SW 1271 (cell line): ENCODE measurements around the gene CLEC4M.
"Not testable (repeated sequence)": the region's sequence is repeated elsewhere in the genome, so short reads cannot be mapped to it uniquely, and the experiment has no call there.

Experiments
- DNase-seq, 2 experiments: peaks; one replicate each; lab custom pipeline; 2025; lab: John Stamatoyannopoulos, UW

CLEC4M gene

DNA sequence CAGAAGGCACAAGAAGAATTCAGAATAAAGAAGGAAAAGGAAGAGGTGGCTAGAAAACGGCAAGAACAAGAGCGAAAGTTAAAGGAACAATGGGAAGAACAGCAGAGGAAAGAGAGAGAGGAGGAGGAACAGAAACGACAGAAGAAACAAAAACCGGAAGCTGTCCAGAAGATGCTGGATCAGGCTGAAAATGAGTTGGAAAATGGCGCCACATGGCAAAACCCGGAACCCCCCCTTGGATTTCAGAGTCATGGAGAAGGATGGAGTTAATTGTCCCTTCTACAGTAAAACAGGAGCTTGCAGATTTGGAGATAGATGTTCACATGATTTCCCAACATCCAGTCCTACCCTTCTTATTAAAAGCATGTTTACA is 22.4 kb upstream of the CLEC4M start:
- DNase-seq = no peak

DNA sequence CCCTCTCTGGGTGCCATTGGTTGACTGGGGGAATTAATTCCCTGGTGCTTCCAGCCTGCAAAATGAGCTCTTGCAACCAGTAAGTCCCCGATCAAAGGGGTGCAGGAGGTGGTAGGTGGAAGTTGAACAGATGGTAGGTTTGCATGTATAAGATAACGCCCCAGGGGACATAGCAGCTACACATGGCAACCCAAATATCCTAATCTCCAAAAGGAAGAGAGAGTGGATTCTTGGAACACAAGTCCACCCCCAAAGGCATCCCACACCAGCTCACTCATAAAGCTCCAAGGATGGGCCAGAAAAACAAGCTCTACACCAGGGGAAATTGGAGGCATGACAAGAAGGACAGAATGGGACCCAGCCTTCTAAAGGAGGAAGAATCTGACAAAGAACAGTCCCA is 20.5 kb upstream of the CLEC4M start:
- DNase-seq = no peak

DNA sequence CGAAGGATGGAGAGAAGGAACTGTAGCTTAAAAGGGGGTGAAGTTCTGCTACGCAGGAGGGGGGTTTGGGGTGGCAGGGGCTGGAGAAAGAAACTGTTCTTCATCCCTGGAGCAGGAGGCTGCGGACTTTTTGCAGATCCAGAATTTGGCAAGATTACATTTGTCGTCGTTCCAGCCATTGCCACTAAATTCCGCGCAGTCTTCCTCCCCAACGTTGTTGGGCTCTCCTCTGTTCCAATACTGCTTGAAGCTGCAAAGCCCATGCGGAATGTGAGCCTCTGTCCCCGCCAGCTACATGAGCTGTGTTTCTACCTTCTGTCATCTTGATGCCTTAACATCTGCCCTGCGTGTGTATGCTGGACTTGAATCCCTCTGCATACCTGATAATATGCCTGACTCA is 20.1 kb upstream of the CLEC4M start:
- DNase-seq = no peak

DNA sequence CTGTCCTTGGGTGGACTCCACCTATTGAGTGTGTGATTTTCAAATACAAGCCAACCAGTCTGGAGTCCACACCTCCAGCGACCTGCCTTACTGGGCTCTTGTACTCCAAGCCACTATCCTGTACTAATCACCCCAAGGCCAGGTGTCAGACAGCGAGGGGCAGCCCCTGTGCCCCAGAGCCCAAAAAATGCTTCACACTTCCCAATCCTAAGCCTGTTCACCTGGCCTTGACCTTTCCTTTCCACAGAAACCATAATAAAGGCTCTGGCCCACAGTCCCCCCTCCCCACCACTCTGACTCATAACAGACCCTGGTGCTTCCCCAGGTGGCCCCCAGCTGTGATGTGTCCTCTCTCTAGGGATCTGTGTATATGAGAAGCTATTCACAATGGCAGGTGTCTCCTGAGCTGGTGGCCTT is 19.6 kb upstream of the CLEC4M start:
- DNase-seq = no peak

DNA sequence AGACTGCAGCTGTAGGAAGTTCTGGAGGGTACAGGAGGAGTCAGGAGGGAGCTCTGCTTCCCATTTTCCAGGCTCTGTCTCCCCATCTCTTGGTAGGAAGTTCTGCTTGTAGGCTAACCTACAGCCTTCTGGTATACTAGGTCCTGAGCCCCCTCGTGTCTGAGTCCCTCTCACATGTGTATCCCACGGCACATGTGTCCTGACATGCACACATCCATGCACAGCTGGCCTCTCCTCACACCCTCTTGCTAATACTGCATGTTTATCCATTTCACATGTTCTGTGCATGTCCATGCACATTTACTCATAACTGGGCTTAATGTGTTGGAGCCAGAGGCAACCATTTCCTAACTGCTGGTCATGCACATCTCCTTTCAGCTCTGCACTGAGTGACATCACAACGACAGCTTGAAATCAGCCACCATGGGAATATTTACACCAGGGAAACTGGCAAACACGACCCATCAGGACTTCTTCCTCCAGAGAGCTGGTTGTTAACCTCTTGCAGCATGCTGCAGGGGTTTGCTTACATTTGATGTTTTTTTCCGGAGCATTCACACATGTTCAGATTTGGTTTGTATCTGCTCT is 18.8 kb upstream of the CLEC4M start:
- DNase-seq = no peak

DNA sequence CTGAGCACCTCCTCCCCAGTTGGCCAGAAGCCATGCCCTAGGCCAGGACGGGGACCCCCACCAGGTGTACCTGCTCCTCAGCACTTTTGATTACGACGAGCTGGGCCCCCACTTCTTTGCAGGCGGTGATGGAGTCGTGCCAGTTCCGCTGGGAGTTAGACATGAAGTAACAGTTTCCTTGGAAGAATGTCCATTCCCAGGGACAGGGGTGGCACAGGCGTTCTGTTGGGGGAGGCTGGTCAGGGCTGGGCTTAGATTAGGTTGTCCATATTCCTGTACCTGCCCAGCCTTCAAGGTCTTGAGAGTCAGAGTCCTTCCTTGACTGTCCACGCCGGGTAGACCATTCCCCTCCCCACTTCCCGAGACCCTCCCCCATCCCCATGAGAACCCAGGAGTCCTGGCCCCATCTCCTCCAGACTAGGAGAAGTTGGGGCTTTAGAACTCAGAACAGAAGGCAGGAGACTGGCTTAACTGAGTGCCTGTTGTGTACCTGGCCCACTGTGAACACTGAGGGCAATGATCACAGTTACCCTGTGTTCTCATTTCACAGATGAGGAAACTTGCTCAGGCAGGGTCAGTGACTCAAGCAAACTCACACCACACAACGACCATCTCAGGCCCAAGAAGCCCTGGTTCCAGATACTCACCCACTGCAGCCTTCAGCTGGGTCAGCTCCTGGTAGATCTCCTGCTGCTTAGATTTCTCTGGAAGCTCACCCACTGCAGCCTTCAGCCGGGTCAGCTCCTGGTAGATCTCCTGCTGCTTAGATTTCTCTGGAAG is 18.0 kb upstream of the CLEC4M start:
- DNase-seq = no peak

DNA sequence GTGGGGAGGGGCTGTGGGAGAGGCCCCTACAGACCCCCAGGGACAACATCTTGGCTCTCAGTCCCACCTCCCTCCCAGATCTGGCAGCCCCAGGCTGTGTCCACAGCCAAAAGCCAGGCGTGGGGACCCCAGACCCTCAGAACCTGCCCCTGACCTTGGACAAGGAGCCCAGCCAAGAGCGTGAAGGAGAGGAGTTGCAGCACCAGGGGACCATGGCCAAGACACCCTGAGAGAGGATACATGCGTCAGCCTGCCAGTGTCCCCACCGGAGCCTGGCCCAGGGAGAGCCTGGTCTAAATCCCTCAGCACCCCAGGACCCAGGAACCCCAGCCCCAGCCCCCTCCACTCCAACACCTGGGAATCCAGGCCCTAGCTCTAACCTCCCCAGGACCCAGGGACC is 16.7 kb upstream of the CLEC4M start:
- DNase-seq = not testable (repeated sequence)

DNA sequence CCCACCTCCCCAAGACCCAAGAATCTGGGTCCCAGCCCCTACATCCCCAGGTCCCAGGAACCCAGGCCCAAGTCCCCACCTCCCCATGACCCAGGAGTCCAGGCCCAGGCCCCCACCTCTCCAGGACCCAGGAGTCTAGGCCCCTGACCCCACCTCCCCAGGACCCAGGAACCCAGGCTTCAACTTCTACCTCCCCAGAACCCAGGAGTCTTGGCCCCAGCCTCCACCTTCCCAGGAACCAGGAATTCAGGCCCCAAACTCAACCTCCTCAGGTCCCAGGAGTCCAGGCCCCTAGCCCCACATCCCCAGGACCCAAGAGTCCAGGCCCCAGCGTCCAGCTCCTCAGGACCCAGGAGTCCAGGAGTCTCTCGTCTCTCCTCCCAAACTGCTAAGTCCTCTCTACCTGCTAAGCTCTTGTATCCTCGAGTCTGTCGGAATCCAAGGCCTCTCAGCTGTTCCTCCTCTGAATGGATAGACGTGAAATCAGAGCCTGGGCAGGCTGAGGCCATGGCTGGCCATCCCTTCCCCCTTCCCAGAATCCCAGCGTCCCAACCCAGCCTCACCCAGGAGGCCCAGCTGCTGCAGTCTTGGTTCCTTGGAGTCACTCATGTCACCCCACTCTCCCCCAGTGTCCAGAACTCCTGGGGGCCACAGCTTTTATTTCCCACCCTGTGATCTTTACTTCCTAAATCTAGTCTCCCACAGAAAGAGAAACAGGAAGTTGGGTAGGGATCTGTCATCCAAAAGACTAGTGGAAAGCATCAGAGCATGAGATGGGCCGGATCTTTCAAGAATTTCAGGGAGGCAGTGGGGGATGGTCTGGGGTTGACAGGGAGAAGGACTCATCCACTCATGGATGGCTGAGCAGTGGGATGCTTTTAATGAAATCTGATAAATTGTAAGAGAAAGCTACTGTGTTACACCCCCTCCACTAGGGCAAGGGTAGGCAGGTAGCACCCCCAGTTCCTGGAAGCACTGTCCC is 15.8 kb upstream of the CLEC4M start, which contains the start of gene CD209:
TSS of gene CD209 (minus strand) at position 632 of the 982 bp plus-strand sequence. CDS start at position 609, 23 bp downstream.
- DNase-seq = no peak

DNA sequence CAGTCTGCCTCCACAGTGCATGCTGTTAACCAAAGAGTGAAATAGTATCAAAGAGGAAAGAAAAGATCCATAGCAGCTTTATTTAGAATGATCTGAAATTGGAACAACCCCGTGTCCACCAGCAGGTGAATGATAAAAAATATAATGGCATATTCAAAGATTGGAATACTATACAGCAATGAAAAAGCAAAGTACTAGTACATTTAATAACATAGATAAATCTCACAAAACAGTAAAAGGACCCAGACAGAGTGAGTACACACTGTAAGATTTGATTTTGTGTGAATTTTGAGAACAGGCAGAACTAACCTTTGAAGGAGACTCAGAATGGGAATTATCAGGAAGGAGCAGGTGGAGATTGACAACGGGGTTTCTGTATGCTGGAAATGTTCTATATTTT is 14.9 kb upstream of the CLEC4M start:
- DNase-seq = no peak

DNA sequence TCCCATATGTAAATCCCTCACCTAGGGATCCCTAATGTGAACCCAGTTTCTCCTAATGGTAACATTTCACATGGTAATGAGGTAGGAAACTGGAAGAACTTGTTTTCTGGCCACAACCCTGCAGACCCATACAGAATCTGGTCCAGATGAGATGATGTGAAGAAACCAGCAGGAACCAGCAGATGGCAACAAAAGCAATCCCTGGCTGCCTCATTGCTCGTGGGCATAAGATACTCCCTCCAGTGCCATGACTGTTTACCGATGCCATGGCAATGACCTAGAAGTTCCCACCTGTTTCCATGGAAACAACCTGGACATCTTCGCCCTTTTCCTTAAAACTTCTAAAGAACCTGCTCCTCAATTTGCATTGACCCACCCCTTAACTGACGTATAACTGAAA is 14.3 kb upstream of the CLEC4M start:
- DNase-seq = peak in 1 of 2 experiments; percentile 42

DNA sequence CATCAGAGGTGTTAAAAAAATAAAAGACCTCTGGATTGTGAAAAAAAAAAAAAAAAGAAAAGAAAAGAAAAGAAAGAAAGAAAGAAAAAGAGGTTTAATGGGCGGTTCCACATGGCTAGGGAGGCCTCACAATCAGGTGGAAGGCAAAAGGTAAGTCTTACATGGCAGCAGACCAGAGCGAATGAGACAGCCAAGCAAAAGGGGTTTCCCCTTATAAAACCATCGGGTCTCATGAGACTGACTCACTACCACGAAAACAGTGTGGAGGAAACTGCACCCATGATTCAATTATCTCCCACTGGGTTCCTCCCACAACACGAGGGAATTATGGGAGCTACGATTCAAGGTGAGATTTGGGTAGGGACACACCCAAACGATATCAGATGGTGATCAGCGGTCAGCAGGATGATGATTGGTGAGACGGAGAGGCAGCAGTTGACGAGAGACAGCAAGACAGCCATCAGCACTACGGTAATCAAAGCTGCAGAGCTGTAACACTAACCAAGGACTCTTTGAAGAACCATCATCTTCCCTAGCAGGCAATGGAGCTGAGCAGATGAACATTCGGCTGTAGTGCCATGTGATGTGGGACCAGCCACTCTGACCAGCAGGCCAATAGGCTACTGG is 11.8 kb upstream of the CLEC4M start:
- DNase-seq = no peak

DNA sequence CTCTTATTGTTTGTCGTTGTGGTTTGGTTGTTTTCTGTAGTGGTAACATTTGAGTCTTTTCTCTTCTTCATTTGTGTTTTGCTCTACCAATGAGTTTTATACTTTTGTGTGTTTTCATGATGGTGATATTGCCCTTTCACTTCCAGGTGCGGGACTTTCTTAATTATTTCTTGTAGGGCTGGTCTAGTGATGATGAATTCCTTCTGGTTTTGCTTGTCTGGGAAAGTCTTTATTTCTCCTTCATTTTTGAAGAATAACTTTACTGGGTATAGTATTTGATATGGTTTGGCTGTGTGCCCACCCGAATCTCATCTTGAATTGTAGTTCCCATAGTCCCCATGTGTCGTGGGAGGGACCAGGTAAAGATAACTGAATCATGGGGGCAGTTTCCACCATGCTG is 6.8 kb upstream of the CLEC4M start:
- DNase-seq = no peak

DNA sequence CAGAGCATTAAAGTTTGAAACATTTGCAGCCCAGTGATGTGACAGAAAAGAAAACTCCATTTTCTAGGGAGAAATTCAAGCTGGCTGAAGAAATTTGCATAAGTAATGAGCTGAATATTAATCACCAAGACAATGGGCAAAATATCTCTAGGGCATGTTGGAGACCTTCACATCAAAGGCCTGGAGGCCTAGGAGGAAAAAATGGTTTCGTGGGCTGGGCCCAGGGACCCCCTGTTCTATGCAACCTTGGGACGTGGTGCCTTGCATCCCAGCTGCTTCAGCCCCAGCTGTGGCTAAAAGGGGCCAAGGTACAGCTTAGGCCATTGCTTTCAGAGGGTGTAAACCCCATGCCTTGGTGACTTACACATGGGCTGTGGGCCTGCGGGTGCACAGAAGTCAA is 5.7 kb upstream of the CLEC4M start:
- no peak for DNase-seq

DNA sequence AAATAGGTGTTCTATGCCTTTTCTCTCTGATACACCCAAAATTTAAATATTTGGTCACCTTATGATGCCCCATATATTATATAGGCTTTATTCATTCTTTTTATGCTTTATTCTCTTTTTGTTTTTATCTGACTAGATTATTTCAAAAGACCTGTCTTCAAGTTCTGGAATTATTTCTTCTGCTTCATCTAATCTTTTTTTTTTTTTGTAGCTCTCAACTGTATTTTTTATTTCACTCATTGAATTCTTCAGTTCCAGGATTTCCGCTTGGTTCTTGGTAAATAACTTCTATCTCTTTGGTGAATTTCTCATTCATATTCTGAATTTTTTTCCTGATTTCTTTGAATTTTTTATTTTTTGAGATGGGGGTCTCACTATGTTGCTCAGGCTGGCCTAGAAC is 3.9 kb upstream of the CLEC4M start:
- no peak for DNase-seq

DNA sequence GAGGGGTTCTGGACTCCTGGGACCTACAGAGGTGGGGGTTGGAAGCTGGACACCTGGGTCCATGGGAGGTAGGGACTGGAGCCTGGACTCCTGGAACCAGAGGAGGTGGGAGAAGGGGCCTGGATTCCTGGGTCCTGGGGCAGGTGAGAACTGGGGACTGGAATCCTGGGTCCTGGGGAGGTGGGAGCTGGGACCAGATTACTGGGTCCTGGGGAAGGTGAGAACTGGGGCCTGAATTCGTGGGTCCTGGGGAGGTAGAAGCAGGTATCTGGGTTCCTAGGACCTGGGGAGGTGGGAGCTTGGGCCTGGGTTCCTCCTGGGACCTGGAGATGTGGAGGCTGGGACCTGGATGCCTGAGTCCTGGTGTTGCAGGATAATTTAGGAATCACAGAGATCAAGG is 653 bp downstream of the CLEC4M start:
- DNase-seq = no peak

DNA sequence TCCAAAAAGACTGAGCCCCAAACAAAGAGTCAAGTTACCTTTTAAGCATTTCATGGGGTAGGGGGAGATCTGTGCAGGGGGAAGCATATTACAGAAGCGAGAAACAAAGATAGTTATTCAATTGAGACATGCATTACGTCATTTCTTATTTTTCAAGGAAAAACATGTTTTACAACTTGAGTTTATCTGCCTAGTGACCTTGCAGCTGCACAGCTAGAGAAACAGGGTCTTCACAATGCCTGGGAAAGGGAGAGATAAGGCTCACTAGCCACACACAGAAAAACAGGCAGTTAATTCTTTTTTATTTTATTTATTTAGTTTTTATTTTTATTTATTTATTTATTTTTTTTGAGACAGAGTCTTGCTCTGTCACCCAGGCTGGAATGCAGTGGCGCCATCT is 1.1 kb downstream of the CLEC4M start:
- DNase-seq = not testable (repeated sequence)

DNA sequence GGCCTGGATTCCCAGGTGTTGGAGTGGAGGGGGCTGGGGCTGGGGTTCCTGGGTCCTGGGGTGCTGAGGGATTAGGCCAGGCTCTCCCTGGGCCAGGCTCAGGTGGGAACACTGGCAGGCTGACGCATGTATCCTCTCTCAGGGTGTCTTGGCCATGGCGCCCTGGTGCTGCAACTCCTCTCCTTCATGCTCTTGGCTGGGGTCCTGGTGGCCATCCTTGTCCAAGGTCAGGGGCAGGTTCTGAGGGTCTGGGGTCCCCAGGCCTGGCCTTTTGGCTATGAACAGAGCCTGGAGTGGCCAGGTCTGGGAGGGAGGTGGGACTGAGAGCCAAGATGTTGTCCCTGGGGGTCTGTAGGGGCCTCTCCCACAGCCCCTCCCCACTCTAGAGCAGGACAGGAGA is 2.0 kb downstream of the CLEC4M start:
- DNase-seq = not testable (repeated sequence)

DNA sequence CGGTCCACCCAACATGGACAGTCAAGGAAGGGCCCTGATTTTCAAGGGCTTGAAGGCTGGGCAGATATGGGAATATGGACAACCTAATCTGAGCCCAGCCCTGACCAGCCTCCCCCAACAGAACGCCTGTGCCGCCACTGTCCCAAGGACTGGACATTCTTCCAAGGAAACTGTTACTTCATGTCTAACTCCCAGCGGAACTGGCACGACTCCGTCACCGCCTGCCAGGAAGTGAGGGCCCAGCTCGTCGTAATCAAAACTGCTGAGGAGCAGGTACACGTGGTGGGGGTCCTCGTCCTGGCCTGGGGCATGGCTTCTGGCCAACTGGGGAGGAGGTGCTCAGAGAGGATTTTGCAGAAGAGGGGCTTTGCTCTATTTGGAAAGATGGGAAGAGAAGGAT is 3.5 kb downstream of the CLEC4M start:
- DNase-seq = no peak

DNA sequence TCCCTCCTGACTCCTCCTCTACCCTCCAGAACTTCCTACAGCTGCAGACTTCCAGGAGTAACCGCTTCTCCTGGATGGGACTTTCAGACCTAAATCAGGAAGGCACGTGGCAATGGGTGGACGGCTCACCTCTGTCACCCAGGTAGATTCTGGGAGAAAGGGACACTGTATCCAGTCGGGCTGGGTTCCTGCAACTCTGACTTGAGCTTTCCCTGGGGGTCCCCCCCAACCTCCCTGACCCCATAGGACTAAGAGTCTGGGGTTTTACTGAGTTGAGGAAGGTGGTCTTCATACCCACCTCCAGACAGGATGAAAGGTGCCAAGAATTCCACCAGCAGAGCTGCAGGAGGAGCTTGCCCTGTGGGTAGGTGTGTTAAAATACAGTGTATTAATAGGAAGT is 4.4 kb downstream of the CLEC4M start:
- no peak for DNase-seq

DNA sequence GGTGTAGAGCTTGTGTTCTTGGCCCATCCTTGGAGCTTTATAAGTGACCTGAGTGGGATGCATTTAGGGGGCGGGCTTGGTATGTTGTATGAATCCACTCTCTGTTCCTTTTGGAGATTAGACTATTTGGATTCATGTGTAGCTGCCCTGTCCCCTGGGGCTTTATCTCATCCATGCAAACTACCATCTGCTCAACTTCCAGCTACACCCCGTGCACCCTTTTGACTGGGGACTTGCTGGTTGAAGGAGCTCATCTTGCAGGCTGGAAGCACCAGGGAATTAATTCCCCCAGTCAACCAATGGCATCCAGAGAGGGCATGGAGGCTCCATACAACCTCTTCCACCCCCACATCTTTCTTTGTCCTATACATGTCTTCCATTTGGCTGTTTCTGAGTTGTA is 6.1 kb downstream of the CLEC4M start:
- DNase-seq = no peak

DNA sequence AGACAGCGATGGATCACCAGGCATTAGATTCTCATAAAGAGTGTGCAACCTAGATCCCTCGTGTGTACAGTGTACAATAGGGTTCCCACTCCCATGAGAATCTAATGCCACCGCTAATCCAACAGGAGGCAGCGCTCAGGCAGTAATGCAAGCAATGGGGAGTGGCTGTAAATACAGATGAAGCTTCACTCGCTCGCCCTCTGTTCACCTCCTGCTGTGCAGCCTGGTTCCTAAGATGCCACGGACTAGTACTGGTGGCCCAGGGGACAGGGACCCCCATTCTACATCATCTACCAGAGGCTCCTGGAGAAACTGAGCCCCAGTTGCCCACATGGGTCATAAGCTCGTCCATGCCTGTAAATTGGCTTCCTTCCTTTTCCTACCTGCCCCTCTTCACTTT is 8.0 kb downstream of the CLEC4M start:
- no peak for DNase-seq

DNA sequence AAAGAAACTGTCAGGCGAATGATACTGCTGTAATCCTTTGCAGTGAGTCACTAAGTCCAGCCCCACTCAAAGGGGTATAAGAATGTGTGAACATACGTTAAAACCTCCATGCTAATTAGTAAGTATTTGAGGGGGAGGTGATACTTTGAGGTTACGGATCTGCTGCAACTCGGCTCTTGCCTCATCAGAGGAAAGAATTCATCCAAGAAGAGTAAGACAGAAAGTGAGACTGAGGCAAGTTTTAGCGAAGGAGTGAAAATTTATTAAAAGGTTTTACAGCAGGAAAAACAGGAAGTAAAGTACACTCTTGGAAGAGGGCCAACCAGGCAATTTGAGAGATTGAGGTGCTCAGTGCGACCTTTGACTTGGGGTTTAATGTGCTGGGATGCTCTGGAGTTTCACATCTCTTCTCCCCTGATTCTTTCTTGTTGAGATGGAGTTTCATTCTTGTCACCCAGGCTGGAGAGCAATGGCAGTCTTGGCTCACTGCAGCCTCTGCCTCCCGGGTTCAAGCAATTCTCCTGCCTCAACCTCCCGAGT is 9.8 kb downstream of the CLEC4M start:
- DNase-seq = no peak
